Activated CD8-positive, alpha-beta memory T cell treated with anti-CD3 and anti-CD28 coated beads for 24 hours (primary cell): ENCODE results near the gene SART3.

ENCODE experiments used
- DNase-seq: peaks from one replicate; pipeline ENCODE4 v3.0.0-alpha.2; 2020

Gene SART3

DNA sequence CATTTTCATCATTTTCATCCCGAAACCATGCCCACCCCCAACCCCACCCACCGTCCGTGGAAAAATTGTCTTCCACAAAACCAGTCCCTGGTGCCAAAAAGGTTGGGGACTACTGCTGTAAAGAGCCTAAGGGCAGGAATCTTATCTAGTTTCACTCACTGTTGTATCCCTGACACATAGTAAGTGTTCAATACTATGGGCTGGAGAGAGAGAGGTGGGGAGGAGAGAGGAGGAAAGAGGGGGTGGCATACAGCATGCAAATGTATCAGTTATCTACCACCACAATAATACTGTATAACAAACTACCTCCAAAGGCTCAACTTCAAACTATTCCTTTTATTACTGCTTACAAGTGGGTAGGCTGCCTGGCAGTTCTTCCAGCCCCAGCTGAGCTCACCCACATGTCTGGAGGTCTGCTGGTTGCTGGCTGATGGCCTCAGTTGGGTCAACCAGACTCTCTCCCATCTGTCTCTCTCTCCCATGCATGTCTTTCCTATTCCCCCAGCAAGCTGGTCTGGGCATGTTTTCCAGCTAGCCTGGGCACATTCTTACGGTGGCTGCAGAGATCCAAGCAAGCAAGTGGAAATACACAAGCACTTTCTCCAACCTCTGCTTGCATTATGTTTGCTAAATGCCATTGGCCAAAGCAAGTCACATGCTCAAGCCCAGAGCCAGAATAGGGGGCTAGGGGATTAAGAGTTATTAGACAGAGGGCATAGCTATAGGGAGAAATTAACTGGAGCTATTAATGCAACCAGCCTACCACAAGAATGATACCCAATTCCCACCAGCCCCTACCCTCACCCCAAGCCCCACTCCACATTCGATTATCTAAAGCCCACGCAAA lies 77.5 kb downstream of the SART3 start:
- DNase-seq = peak; percentile 32

DNA sequence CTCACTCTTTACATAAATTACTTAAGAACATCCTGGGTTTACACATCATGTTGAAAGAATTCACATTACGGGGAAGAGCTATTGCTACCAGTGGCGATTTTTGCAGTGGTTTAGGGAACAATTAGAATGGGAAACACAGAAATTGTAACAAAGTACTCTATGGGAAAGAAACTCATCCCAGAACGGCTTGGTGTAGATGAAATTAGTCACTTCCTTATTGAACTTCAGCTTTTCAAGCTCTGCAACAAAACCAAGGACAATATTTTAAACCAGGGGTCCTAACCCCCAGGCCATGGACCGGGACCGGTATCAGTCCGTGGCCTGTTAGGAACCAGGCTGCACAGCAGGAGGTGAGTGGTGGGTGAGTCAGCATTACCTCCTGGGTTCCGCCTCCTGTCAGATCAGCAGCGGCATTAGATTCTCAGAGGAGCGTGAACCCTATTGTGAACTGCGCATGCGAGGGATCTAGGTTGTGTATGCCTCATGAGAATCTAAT lies 78.2 kb downstream of the SART3 start:
- DNase-seq = peak; percentile 33

DNA sequence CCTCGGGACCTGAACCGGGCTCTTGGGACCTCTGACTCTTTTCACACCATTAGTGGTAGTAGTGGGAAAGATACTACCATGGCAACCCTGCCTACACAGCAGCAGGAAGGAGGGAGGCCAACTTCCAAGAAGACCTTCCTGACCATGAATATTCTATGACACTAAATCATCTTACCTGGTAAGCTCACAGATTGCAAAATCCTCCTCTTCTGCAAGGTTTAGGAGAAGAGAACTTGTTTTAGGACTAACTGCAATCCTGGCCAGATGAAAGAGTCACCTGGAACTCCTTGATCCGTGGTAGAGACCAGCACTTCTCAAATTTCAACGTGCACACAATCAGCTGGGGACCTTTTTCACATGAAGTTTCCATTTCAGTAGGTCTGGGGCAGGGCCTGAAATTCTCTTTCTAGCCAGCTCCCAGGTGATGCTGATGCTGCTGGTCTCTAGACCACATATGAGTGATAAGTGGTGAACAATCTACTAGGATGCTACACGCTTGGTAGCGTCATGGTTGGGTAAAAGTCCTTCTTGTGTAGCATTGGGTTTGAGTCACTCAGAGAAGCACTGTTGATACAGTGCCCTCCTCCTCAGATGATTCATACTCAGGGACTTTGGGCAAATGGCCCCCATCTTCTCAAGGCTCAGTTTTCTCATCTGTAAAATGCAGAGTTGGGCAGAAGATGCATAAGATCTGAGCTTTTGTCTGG lies 81.5 kb downstream of the SART3 start:
- DNase-seq = no peak

DNA sequence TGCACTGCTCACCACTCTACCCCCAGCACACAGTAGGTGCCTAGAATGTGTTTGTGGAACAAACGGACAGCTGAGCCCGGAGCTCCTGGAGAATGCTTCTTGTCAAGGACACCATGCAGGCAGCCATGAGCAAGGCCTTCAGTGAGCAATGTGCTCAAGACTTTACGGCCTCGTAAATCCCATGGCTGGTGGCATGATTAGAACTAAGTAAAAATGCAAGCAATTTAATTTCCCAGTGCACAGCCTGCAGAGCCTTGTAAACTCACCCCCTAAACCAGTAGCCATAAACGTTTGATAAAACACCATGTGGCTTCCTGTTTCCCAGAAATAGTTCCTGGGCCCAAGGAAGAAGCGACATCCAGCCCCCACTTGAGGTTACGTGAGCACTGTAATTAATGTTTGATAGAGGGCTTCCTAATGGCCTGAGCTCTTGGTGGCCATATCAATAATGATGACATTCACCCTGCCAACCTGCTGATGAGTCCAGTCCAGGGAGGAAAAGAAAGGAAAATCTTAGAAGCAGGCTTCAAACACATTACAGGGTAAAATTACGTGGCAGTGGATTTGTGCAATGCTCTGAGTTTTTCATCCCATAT lies 82.3 kb downstream of the SART3 start:
- peak; percentile 11 for DNase-seq

DNA sequence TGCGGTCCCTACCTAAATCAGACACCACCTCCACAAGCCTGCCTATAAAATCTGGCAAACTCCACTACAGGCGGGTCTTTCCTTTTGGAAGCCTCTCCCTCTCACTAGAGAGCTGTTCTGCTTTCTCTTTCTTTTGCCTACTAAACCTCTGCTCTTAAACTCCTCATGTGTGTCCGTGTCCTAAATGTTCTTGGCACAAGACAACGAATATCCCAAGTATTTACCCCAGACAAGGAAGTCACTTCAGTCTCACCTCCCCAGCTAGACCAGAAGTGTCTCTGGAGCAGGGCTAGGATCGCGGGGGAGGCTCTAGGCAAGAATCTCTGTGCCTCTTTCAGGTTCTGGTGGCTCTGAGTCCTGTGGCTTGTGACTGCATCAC lies 83.1 kb downstream of the SART3 start:
- no peak for DNase-seq

DNA sequence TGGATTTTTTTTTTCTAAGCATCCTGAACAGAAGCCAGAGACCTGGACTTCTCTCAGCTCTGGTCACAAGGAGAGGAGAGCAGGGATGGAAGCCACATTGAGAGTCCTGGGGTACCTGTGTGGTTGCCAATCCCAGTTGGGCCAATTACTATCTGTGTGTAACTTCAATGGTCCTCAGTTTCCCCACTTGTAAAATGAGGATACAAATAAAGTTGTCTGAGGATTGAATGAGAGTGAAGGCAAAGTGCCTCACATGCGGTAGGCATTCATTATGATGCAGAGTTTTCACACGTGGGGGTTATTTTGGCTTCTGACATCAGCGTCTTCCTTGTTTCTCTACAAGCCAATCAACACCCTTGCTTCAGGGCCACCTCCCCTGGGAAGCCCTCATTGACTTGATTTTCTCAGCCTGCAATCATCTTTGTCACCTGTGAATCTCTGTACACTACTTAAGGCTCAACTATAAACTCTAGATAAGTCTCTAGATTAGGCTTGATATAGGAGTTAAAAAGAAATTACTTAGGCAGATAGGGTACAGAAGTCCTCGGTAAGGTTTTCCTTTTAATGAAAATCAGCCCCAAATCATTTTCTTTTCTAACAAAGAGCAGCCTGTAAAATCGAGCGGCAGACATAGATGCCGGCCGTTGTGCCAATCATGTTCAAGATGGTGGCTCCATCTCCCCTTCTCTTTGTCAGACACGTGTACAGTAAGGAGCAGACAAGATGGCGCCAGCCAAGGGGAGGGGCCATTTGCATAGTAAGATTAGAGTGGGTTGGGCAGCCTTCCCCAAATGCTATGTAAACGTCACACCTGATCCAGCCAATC lies 83.7 kb downstream of the SART3 start:
- peak; percentile 41 for DNase-seq

DNA sequence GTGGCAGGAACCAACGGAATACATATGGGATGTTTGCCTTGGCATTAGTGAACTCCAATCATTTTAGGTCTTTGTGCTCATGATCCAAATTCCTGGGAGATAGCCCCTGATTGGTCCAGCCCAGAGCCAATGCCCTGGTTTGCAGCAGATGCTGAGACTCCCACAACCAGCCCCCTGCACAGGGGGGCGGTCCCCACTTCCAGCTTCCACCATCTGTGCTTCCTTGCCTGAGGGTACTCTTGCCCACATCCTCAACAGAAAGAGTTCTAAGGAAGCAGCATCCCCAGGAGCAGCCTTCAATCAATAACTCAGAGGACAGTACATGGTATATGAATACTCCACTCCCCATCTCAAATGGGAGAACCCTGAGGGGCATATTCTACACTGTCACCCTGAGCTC lies 85.6 kb downstream of the SART3 start:
- DNase-seq = no peak

DNA sequence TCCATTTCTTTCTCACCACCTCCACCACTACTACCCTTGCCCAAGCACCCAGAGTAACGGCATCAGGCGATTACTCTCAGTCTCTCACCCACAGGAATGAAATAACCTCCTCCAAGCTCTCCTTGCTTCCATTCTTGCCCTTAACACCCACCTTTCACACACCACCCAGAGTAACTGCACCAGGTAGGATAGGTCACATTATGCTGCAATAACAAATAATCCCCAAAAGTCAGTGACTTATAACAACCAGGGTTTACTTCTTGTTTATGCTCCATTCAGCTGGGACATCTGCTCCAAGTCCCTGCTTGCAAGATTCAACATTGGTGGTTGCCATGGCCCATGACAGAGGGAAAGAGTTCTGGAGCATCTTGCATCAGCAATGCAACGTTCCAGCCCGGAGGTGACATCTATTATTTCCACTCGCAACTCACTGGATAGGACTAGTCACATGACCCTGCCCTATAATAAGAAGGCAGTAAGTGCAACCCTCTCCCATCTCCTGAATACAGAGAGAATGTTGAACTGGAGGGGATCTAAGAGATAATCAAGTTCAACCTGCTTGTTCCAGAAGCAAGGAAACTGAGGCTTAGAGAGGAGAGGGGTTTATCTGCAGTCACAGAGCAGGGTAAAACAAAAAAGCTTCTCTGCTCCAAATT lies 87.4 kb downstream of the SART3 start:
- DNase-seq = no peak
